Activated naive CD8-positive, alpha-beta T cell treated with anti-CD3 and anti-CD28 coated beads for 36 hours (primary cell): ENCODE results near the gene LDLRAD4. TPM values are rescaled to one million over a fixed set of nuclear protein-coding genes. Genes with fewer than 3 reads are reported as not detected.

ENCODE experiments used
- DNase-seq: peaks from one replicate; pipeline ENCODE4 v3.0.0; 2021
- H3K27ac Mint-ChIP-seq: one replicate; pipeline ENCODE4 v1.8.0; 2022; ENCODE audit warnings: mild to moderate bottlenecking, moderate library complexity, mixed read lengths
- H3K27me3 Mint-ChIP-seq: one replicate; pipeline ENCODE4 v1.8.0; 2022; ENCODE audit warnings: mild to moderate bottlenecking, mixed read lengths
- H3K36me3 Mint-ChIP-seq: one replicate; pipeline ENCODE4 v1.8.0; 2021; ENCODE audit warnings: mild to moderate bottlenecking, mixed read lengths
- H3K4me1 Mint-ChIP-seq: one replicate; pipeline ENCODE4 v1.8.0; 2021; ENCODE audit warnings: mixed read lengths
- H3K4me3 Mint-ChIP-seq: one replicate; pipeline ENCODE4 v1.8.0; 2022; ENCODE audit warnings: mild to moderate bottlenecking, moderate library complexity, mixed read lengths
- H3K9me3 Mint-ChIP-seq: one replicate; pipeline ENCODE4 v1.8.0; 2022; ENCODE audit warnings: mixed read lengths
- total RNA-seq, 2 experiments: library from RNA; stranded (reverse); gene quantifications; one replicate each; pipeline ENCODE4 v1.2.3, GENCODE V29; 2021

The LDLRAD4 gene
- total RNA-seq, 2 experiments from 2014 or later, result 27.4 to 27.5 TPM

GRCh38 chr18:13538630-13539029, 320.1 kb downstream of the LDLRAD4 start:
- peaks cover 29% of the 10 kb centered on the region for H3K36me3 Mint-ChIP-seq
- peak overlapping the region; percentile 83 for H3K27ac Mint-ChIP-seq
- peaks cover 82% of the 10 kb centered on the region for H3K4me1 Mint-ChIP-seq
- H3K4me3 Mint-ChIP-seq, result peak overlapping the region; percentile 66
- H3K9me3 Mint-ChIP-seq, result no peaks in the 10 kb centered on the region
- DNase-seq, result no peak
- no peaks in the 10 kb centered on the region for H3K27me3 Mint-ChIP-seq

- H3K4me1 Mint-ChIP-seq, result peaks cover 78% of the 10 kb centered on the region
- H3K27me3 Mint-ChIP-seq, result no peaks in the 10 kb centered on the region
- no peaks in the 10 kb centered on the region for H3K9me3 Mint-ChIP-seq
- H3K36me3 Mint-ChIP-seq, result peaks cover 32% of the 10 kb centered on the region
- peak; percentile 32 for DNase-seq
- peak overlapping the region; percentile 83 for H3K27ac Mint-ChIP-seq
- peak overlapping the region; percentile 66 for H3K4me3 Mint-ChIP-seq
Observed at GRCh38 chr18:13539050-13539449, 320.5 kb downstream of the LDLRAD4 start.

- peaks cover 36% of the 10 kb centered on the region for H3K36me3 Mint-ChIP-seq
- DNase-seq, result no peak
- peaks cover 73% of the 10 kb centered on the region for H3K4me1 Mint-ChIP-seq
- no peaks in the 10 kb centered on the region for H3K9me3 Mint-ChIP-seq
- peak overlapping the region; percentile 79 for H3K27ac Mint-ChIP-seq
- H3K4me3 Mint-ChIP-seq, result no peak overlapping the region
- H3K27me3 Mint-ChIP-seq, result no peaks in the 10 kb centered on the region
Observed at GRCh38 chr18:13539843-13540476, 321.4 kb downstream of the LDLRAD4 start.

GRCh38 chr18:13540477-13541182, 322.1 kb downstream of the LDLRAD4 start:
- H3K4me3 Mint-ChIP-seq, result peak overlapping the region; percentile 29
- no peaks in the 10 kb centered on the region for H3K27me3 Mint-ChIP-seq
- peaks cover 69% of the 10 kb centered on the region for H3K4me1 Mint-ChIP-seq
- DNase-seq, result peak; percentile 66
- H3K27ac Mint-ChIP-seq, result peak overlapping the region; percentile 79
- no peaks in the 10 kb centered on the region for H3K9me3 Mint-ChIP-seq
- H3K36me3 Mint-ChIP-seq, result peaks cover 39% of the 10 kb centered on the region

- Mint-ChIP-seq H3K9me3 (no peaks in the 10 kb centered on the region), H3K27ac (peak overlapping the region; percentile 25), H3K36me3 (peaks cover 52% of the 10 kb centered on the region)
Observed at GRCh38 chr18:13541621-13542519, 323.3 kb downstream of the LDLRAD4 start.

GRCh38 chr18:13542520-13542847, 323.9 kb downstream of the LDLRAD4 start:
- Mint-ChIP-seq H3K27ac (no peak overlapping the region), H3K27me3 (no peaks in the 10 kb centered on the region), H3K36me3 (peaks cover 58% of the 10 kb centered on the region), H3K4me1 (peaks cover 59% of the 10 kb centered on the region), H3K9me3 (peaks cover 2% of the 10 kb centered on the region), H3K4me3 (no peak overlapping the region)
- no peak for DNase-seq

More at GRCh38 chr18:13541621-13542519, 323.3 kb downstream of the LDLRAD4 start:
- Mint-ChIP-seq H3K4me1 (peaks cover 65% of the 10 kb centered on the region), H3K27me3 (no peaks in the 10 kb centered on the region), H3K4me3 (no peak overlapping the region)
- DNase-seq, result no peak

GRCh38 chr18:13543144-13543543, 324.6 kb downstream of the LDLRAD4 start:
- Mint-ChIP-seq H3K9me3 (peaks cover 5% of the 10 kb centered on the region), H3K27me3 (no peaks in the 10 kb centered on the region), H3K4me1 (peaks cover 55% of the 10 kb centered on the region), H3K36me3 (peaks cover 62% of the 10 kb centered on the region), H3K4me3 (no peak overlapping the region), H3K27ac (no peak overlapping the region)
- no peak for DNase-seq

GRCh38 chr18:13543811-13544732, 325.5 kb downstream of the LDLRAD4 start:
- peaks cover 63% of the 10 kb centered on the region for H3K36me3 Mint-ChIP-seq
- no peak overlapping the region for H3K27ac Mint-ChIP-seq
- no peak overlapping the region for H3K4me3 Mint-ChIP-seq
- H3K9me3 Mint-ChIP-seq, result peaks cover 5% of the 10 kb centered on the region
- DNase-seq, result no peak
- H3K4me1 Mint-ChIP-seq, result peaks cover 48% of the 10 kb centered on the region
- no peaks in the 10 kb centered on the region for H3K27me3 Mint-ChIP-seq

GRCh38 chr18:13544953-13545352, 326.4 kb downstream of the LDLRAD4 start:
- Mint-ChIP-seq H3K36me3 (peaks cover 63% of the 10 kb centered on the region), H3K27ac (no peak overlapping the region), H3K9me3 (peaks cover 5% of the 10 kb centered on the region), H3K4me3 (no peak overlapping the region), H3K4me1 (peaks cover 45% of the 10 kb centered on the region), H3K27me3 (no peaks in the 10 kb centered on the region)
- DNase-seq, result no peak

GRCh38 chr18:13545514-13545913, 327.0 kb downstream of the LDLRAD4 start:
- no peak overlapping the region for H3K4me3 Mint-ChIP-seq
- no peaks in the 10 kb centered on the region for H3K27me3 Mint-ChIP-seq
- no peak for DNase-seq
- peaks cover 40% of the 10 kb centered on the region for H3K4me1 Mint-ChIP-seq
- H3K27ac Mint-ChIP-seq, result no peak overlapping the region
- peaks cover 5% of the 10 kb centered on the region for H3K9me3 Mint-ChIP-seq
- H3K36me3 Mint-ChIP-seq, result peaks cover 67% of the 10 kb centered on the region

GRCh38 chr18:13545955-13546354, 327.4 kb downstream of the LDLRAD4 start:
- H3K36me3 Mint-ChIP-seq, result peaks cover 65% of the 10 kb centered on the region
- H3K27ac Mint-ChIP-seq, result no peak overlapping the region
- peaks cover 36% of the 10 kb centered on the region for H3K4me1 Mint-ChIP-seq
- no peaks in the 10 kb centered on the region for H3K27me3 Mint-ChIP-seq
- H3K4me3 Mint-ChIP-seq, result no peak overlapping the region
- peaks cover 5% of the 10 kb centered on the region for H3K9me3 Mint-ChIP-seq
- DNase-seq, result no peak

- Mint-ChIP-seq H3K27ac (no peak overlapping the region), H3K9me3 (peaks cover 5% of the 10 kb centered on the region), H3K27me3 (no peaks in the 10 kb centered on the region), H3K4me3 (no peak overlapping the region), H3K36me3 (peaks cover 67% of the 10 kb centered on the region), H3K4me1 (peaks cover 29% of the 10 kb centered on the region)
- DNase-seq, result no peak
Observed at GRCh38 chr18:13546638-13547037, 328.1 kb downstream of the LDLRAD4 start.

GRCh38 chr18:13547347-13547746, 328.8 kb downstream of the LDLRAD4 start:
- H3K36me3 Mint-ChIP-seq, result peaks cover 65% of the 10 kb centered on the region
- no peaks in the 10 kb centered on the region for H3K27me3 Mint-ChIP-seq
- H3K9me3 Mint-ChIP-seq, result peaks cover 5% of the 10 kb centered on the region
- H3K4me1 Mint-ChIP-seq, result peaks cover 24% of the 10 kb centered on the region
- DNase-seq, result no peak
- H3K4me3 Mint-ChIP-seq, result no peak overlapping the region
- no peak overlapping the region for H3K27ac Mint-ChIP-seq

GRCh38 chr18:13548106-13548819, 329.7 kb downstream of the LDLRAD4 start:
- H3K27me3 Mint-ChIP-seq, result no peaks in the 10 kb centered on the region

More at GRCh38 chr18:13548106-13548819, 329.7 kb downstream of the LDLRAD4 start:
- H3K9me3 Mint-ChIP-seq, result peaks cover 5% of the 10 kb centered on the region
- H3K36me3 Mint-ChIP-seq, result peaks cover 57% of the 10 kb centered on the region
- H3K27ac Mint-ChIP-seq, result no peak overlapping the region
- DNase-seq, result no peak
- H3K4me3 Mint-ChIP-seq, result no peak overlapping the region
- H3K4me1 Mint-ChIP-seq, result peaks cover 21% of the 10 kb centered on the region
